Endothelial cell of umbilical vein (primary cell): ENCODE measurements around the gene AFG1L. TPM values are rescaled to one million over a fixed set of nuclear protein-coding genes. Genes with fewer than 3 reads are reported as not detected.

Experiments used
- BruUV-seq: library from RNA; stranded (reverse); fragments of 400-500 nt; replicated peaks from 2 replicates; lab custom pipeline; 2021; lab: Mats Ljungman, UMichigan
- CTCF ChIA-PET: fragments of 300-600, 350-600 bp; sonication (Branson Sonifier 250); formaldehyde crosslinking; loops from one replicate; lab custom pipeline; 2021; ENCODE audit warnings: antibody characterized with exemption, inconsistent platforms; lab: Charles Lee
- POLR2A ChIA-PET: fragments of 300-600, 350-600 bp; sonication (Branson Sonifier 250); formaldehyde crosslinking; loops from one replicate; lab custom pipeline; 2021; ENCODE audit warnings: antibody characterized with exemption, inconsistent platforms; lab: Charles Lee
- DNase-seq: peaks from one replicate; pipeline ENCODE4 v3.0.0-alpha.2; 2011; ENCODE audit warnings: low read depth, low spot score
- FAIRE-seq: peaks from 2 replicates; lab custom pipeline; 2011; peaks lifted over from hg19 to GRCh38; lab: Jason Lieb, UNC
- H2AFZ ChIP-seq: 2 replicates; pipeline ENCODE4 v1.6.0; 2012; ENCODE audit warnings: low read depth, low read length, control low read depth, inconsistent platforms
- H3K27ac ChIP-seq: 2 replicates; pipeline ENCODE4 v1.5.1; 2011; ENCODE audit warnings: low read depth, mild to moderate bottlenecking, control low read depth, low read length, moderate library complexity; ENCODE audit not compliant: insufficient read depth
- H3K27me3 ChIP-seq, 2 experiments: 2 replicates each; pipeline versions ENCODE4 v1.6.0 to v1.6.1; 2011; ENCODE audit warnings: low read length in 2 of 2, mixed read lengths in 1 of 2; ENCODE audit not compliant: control insufficient read depth in 2 of 2, insufficient read depth in 2 of 2
- H3K36me3 ChIP-seq, 2 experiments: 2 replicates in 1 of 2; 3 replicates in 1 of 2; pipeline ENCODE4 v1.5.1; 2011; ENCODE audit warnings: low read length in 2 of 2, mild to moderate bottlenecking in 1 of 2, moderate library complexity in 1 of 2; ENCODE audit not compliant: control insufficient read depth in 2 of 2, insufficient read depth in 2 of 2; ENCODE audit errors: extremely low read depth in 1 of 2
- H3K4me1 ChIP-seq: 3 replicates; pipeline ENCODE4 v1.5.1; 2011; ENCODE audit warnings: mild to moderate bottlenecking, low read length; ENCODE audit not compliant: control insufficient read depth, insufficient read depth; ENCODE audit errors: extremely low read depth
- H3K4me2 ChIP-seq: 2 replicates; pipeline ENCODE4 v1.6.1; 2011; ENCODE audit warnings: low read length, control low read depth, mixed read lengths; ENCODE audit not compliant: insufficient read depth
- H3K4me3 ChIP-seq, 3 experiments: fragments of 200-600 bp in 1 of 3; sonication (generic), shearing (Covaris generic) in 1 of 3; replicated peaks in 1 of 3; 2 replicates each; pipeline ENCODE4 v1.5.1; 2011 to 2016; ENCODE audit warnings: control low read depth in 3 of 3, low read length in 3 of 3, mild to moderate bottlenecking in 2 of 3, inconsistent platforms in 1 of 3, low read depth in 1 of 3, moderate library complexity in 1 of 3; ENCODE audit not compliant: insufficient read depth in 1 of 3
- H3K79me2 ChIP-seq: 2 replicates; pipeline ENCODE4 v1.6.0; 2012; ENCODE audit warnings: low read length, inconsistent platforms; ENCODE audit not compliant: control insufficient read depth, insufficient read depth
- H3K9ac ChIP-seq: replicated peaks from 2 replicates; pipeline ENCODE3; 2011; ENCODE audit warnings: low read length, control low read depth; ENCODE audit not compliant: insufficient read depth; ENCODE audit errors: extremely low read depth
- H3K9me1 ChIP-seq: replicated peaks from 3 replicates; pipeline ENCODE4 v1.6.0; 2011; ENCODE audit warnings: mild to moderate bottlenecking, low read length; ENCODE audit not compliant: control insufficient read depth, insufficient read depth; ENCODE audit errors: extremely low read depth
- H3K9me3 ChIP-seq: replicated peaks from 2 replicates; pipeline ENCODE4 v1.5.1; 2012; ENCODE audit warnings: low read length, inconsistent platforms; ENCODE audit not compliant: control insufficient read depth, insufficient read depth
- H4K20me1 ChIP-seq: replicated peaks from 2 replicates; pipeline ENCODE3; 2011; ENCODE audit warnings: mild to moderate bottlenecking, low read length; ENCODE audit not compliant: control insufficient read depth, insufficient read depth; ENCODE audit errors: extremely low read depth
- EZH2 ChIP-seq: IDR thresholded peaks from 2 replicates; pipeline ENCODE4 v1.6.1; 2012; ENCODE audit warnings: borderline replicate concordance, low read depth, mild to moderate bottlenecking, moderate library complexity, low read length, inconsistent platforms; ENCODE audit not compliant: severe bottlenecking
- FOS ChIP-seq: IDR thresholded peaks from 2 replicates; pipeline ENCODE4 v1.6.1; 2011; ENCODE audit warnings: mild to moderate bottlenecking, low read length, moderate library complexity, borderline replicate concordance; ENCODE audit not compliant: insufficient read depth
- GATA2 ChIP-seq: IDR thresholded peaks from 2 replicates; pipeline ENCODE4 v1.7.0; 2011; ENCODE audit warnings: low read depth, mild to moderate bottlenecking, moderate library complexity, mixed read lengths, low read length; ENCODE audit not compliant: insufficient read length, insufficient read depth
- MYC ChIP-seq: IDR thresholded peaks from one replicate; pipeline ENCODE4 v1.6.1; 2011; ENCODE audit warnings: mild to moderate bottlenecking, low read depth, low read length
- POLR2A ChIP-seq: IDR thresholded peaks from 2 replicates; pipeline ENCODE4 v1.6.1; 2012; ENCODE audit warnings: low read depth, mild to moderate bottlenecking, control low read depth, low read length
- POLR2AphosphoS5 ChIP-seq: IDR thresholded peaks from 2 replicates; pipeline ENCODE4 v1.6.1; 2012; ENCODE audit warnings: low read depth, mild to moderate bottlenecking, control low read depth, low read length, moderate library complexity; ENCODE audit not compliant: insufficient read depth
- dilution Hi-C: fragments of 300-500 bp; cut with MboI; formaldehyde crosslinking; loops from one replicate; pipeline ENCODE4 v1.15.0; 2019; ENCODE audit warnings: low sequenced_read_pairs; ENCODE audit not compliant: extremely low pct_ligation_motif_present
- intact Hi-C: fragments of 100-400 bp; cut with micrococcal nuclease; formaldehyde crosslinking; loops from one replicate; pipeline ENCODE4 v1.10.0; 2022
- polyA plus RNA-seq, 4 experiments: library from polyadenylated mRNA; depleted of rRNA in 3 of 4; stranded (reverse) in 3 of 4; unstranded in 1 of 4; fragments of >200 nt; gene quantifications; 2 replicates each; pipeline versions ENCODE4 v1.2.1 to v1.2.3, GENCODE V29; 2011 to 2012; ENCODE audit warnings: missing spikeins in 1 of 4
- total RNA-seq: library from RNA; stranded (reverse); gene quantifications from 2 replicates; pipeline ENCODE4 v1.2.3, GENCODE V29; 2021
- TF ChIP-seq, protein P1 (sequence below), 2 donors: IDR thresholded peaks; 1 replicate in 1 of 2; 2 replicates in 1 of 2; pipeline ENCODE4 v1.5.1; 2011; ENCODE audit warnings: low read length in 2 of 2, mild to moderate bottlenecking in 2 of 2, moderate library complexity in 2 of 2, control low read depth in 1 of 2, inconsistent platforms in 1 of 2, low read depth in 1 of 2; ENCODE audit not compliant: insufficient read depth in 1 of 2; ENCODE audit errors: extremely low read depth in 1 of 2
- TF ChIP-seq, protein P2 (sequence below): IDR thresholded peaks from 2 replicates; pipeline ENCODE4 v1.6.1; 2011; ENCODE audit not compliant: insufficient read depth, insufficient read length

Gene AFG1L
- total and polyA plus RNA-seq, 2 donors (not counting 3 experiments of a cell fraction or from before 2014, with no cell fraction given), result 1.0 to 6.2 TPM

DNA sequence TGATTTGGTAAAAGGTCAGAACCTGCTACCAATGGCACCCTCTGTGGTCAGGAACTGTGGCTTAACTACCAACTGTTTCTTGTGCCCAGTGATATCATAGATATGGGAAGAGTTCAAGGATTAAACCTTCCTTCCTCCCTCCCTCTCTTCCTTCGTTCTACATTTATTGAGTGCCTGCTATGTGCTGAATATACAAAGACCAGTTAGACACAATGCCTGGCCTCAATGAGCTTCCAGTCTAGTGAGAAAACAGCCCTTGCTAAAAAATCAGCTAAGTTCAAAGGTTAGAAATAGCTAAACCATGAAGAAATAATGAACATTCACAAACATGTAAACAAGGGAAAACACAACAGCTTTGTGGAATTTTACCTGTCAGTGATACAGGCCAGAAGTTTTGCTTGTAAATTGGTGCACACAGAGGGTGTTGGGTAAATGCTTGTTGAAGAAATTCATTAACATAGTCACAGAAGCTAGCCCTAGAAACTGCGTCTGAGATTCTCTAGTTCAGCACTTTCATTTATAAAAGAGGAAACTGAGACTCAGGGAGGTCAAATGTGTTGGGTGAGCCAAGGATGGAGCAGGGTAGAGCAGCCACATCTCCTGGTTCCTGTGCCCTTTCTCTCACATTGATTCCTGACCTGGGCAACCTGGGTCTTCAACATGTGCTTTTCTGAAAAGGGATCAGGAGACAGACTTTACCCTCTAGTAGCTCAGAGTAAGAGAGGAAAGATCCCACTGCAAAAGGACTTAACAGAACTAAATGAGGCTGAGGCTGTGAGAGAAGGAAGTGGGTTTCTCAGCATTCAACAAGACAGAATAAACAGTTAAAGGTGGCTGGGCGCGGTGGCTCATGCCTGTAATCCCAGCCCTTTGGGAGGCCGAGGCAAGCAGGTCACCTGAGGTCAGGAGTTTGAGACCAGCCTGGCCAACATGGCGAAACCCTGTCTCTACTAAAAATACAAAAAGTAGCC lies 251.5 kb downstream of the AFG1L start:
- CTCF ChIA-PET, result interaction anchor here (1.1 to 7.7 kb wide), 3 partner anchors 290 to 528 kb away, joined by 3 to 211 read pairs (median 159); no protein-coding TSS in a partner anchor
- no peak overlapping the region for H3K4me2 ChIP-seq
- H4K20me1 ChIP-seq, result no peaks in the 10 kb centered on the region
- DNase-seq, result no peak
- H3K9me3 ChIP-seq, result no peaks in the 10 kb centered on the region
- H3K36me3 ChIP-seq, result no peaks in the 10 kb centered on the region
- POLR2A ChIA-PET, result no interaction called here
- no peaks in the 10 kb centered on the region for H3K9me1 ChIP-seq
- H3K4me3 ChIP-seq, result no peak overlapping the region
- peaks cover 0 to 8% of the 10 kb centered on the region in 2 experiments for H3K27me3 ChIP-seq
- intact Hi-C loops, result no loop called here
- no peak overlapping the region for H3K9ac ChIP-seq
- TF ChIP-seq POLR2A, result no peak
- no peak for TF ChIP-seq FOS
- no peak for TF ChIP-seq EZH2
- no peak for TF ChIP-seq GATA2
- TF ChIP-seq, protein P1, sequence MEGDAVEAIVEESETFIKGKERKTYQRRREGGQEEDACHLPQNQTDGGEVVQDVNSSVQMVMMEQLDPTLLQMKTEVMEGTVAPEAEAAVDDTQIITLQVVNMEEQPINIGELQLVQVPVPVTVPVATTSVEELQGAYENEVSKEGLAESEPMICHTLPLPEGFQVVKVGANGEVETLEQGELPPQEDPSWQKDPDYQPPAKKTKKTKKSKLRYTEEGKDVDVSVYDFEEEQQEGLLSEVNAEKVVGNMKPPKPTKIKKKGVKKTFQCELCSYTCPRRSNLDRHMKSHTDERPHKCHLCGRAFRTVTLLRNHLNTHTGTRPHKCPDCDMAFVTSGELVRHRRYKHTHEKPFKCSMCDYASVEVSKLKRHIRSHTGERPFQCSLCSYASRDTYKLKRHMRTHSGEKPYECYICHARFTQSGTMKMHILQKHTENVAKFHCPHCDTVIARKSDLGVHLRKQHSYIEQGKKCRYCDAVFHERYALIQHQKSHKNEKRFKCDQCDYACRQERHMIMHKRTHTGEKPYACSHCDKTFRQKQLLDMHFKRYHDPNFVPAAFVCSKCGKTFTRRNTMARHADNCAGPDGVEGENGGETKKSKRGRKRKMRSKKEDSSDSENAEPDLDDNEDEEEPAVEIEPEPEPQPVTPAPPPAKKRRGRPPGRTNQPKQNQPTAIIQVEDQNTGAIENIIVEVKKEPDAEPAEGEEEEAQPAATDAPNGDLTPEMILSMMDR (IDR thresholded peaks at IDR 0.05; ENCODE audit: extremely low read depth in 1 of 2, insufficient read depth in 1 of 2, low read depth in 1 of 2, low read length in 2 of 2), result no peak
- TF ChIP-seq, protein P2, sequence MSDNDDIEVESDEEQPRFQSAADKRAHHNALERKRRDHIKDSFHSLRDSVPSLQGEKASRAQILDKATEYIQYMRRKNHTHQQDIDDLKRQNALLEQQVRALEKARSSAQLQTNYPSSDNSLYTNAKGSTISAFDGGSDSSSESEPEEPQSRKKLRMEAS, result no peak
- no peak for TF ChIP-seq MYC
- TF ChIP-seq POLR2AphosphoS5, result no peak
- no peaks in the 10 kb centered on the region for H3K79me2 ChIP-seq
- no peaks in the 10 kb centered on the region for H3K4me1 ChIP-seq
- FAIRE-seq, result no peak
- H3K27ac ChIP-seq, result no peak overlapping the region
- BruUV-seq, result no TSS peak
- dilution Hi-C loops, result no loop called here
- no peak overlapping the region for H2AFZ ChIP-seq
